ENCODE data around the gene NR6A1.

GRCh38 chr9:124626276-124626675 is 144.8 kb downstream of the NR6A1 start:
- TF ChIP-seq CTCF (IDR thresholded peaks at IDR 0.05) (no peak), POLR2A (IDR thresholded peaks at IDR 0.05) (no peak), EP300 (IDR thresholded peaks at IDR 0.05) (no peak)

Measured in ovary (tissue), 3 donors.